PFSK-1 (cell line): ENCODE measurements around the gene OXNAD1.

Experiments used
- FOXP2 ChIP-seq: optimal IDR thresholded peaks from 2 replicates; pipeline ENCODE3; 2011; ENCODE audit warnings: borderline replicate concordance, control low read depth, inconsistent platforms; ENCODE audit not compliant: insufficient read depth; ENCODE audit errors: extremely low read length, extremely low read depth
- POLR2AphosphoS5 ChIP-seq: IDR thresholded peaks from 2 replicates; pipeline ENCODE4 v1.6.1; 2012; ENCODE audit warnings: low read depth, mild to moderate bottlenecking, control low read depth, low read length, moderate library complexity
- REST ChIP-seq, 2 experiments: IDR thresholded peaks; 2 replicates each; pipeline versions ENCODE4 v1.6.1 to v1.8.0; 2011 to 2012; ENCODE audit warnings: low read depth in 2 of 2, low read length in 2 of 2, control low read depth in 1 of 2, inconsistent platforms in 1 of 2, mild to moderate bottlenecking in 1 of 2, moderate library complexity in 1 of 2; ENCODE audit not compliant: insufficient read depth in 1 of 2
- SIN3A ChIP-seq: IDR thresholded peaks from 2 replicates; pipeline ENCODE4 v1.6.1; 2012; ENCODE audit warnings: mild to moderate bottlenecking, low read length, moderate library complexity, borderline replicate concordance; ENCODE audit not compliant: insufficient read depth
- TAF1 ChIP-seq: IDR thresholded peaks from 2 replicates; pipeline ENCODE4 v1.6.1; 2012; ENCODE audit warnings: low read length, control low read depth, borderline replicate concordance; ENCODE audit not compliant: insufficient read depth

OXNAD1 gene

GRCh38 chr3:16326724-16327349 is 61.8 kb downstream of the OXNAD1 start:
- TF ChIP-seq FOXP2: no peak
- TF ChIP-seq REST (IDR thresholded peaks at IDR 0.05; ENCODE audit: insufficient read depth in 1 of 2, low read depth in 2 of 2, low read length in 2 of 2): no peak
- TF ChIP-seq SIN3A: no peak
- no peak for TF ChIP-seq TAF1
- TF ChIP-seq POLR2AphosphoS5: no peak

GRCh38 chr3:16328124-16328523 is 63.1 kb downstream of the OXNAD1 start:
- no peak for TF ChIP-seq SIN3A
- TF ChIP-seq FOXP2: no peak
- no peak for TF ChIP-seq POLR2AphosphoS5
- no peak for TF ChIP-seq REST (IDR thresholded peaks at IDR 0.05; ENCODE audit: insufficient read depth in 1 of 2, low read depth in 2 of 2, low read length in 2 of 2)
- TF ChIP-seq TAF1: no peak

GRCh38 chr3:16329036-16329825 is 64.2 kb downstream of the OXNAD1 start:
- TF ChIP-seq FOXP2: no peak
- no peak for TF ChIP-seq REST (IDR thresholded peaks at IDR 0.05; ENCODE audit: insufficient read depth in 1 of 2, low read depth in 2 of 2, low read length in 2 of 2)
- TF ChIP-seq TAF1: no peak
- TF ChIP-seq POLR2AphosphoS5: no peak
- no peak for TF ChIP-seq SIN3A

- TF ChIP-seq POLR2AphosphoS5: no peak
- no peak for TF ChIP-seq REST (IDR thresholded peaks at IDR 0.05; ENCODE audit: insufficient read depth in 1 of 2, low read depth in 2 of 2, low read length in 2 of 2)
- no peak for TF ChIP-seq SIN3A
- TF ChIP-seq FOXP2: no peak
- TF ChIP-seq TAF1: no peak
Observed at GRCh38 chr3:16329826-16330129, 64.8 kb downstream of the OXNAD1 start.
